Uterus (tissue), 2 donors: ENCODE data around the gene SARDH.

ENCODE experiments used
- CTCF ChIP-seq, 4 experiments: fragments of 200-600 bp in 2 of 4; fragments of 450-650 bp in 2 of 4; sonication (generic) in 2 of 4; IDR thresholded peaks; one replicate each; pipeline ENCODE4 v1.5.1; 2016 to 2019; ENCODE audit warnings: antibody characterized with exemption in 4 of 4, mild to moderate bottlenecking in 2 of 4, moderate library complexity in 1 of 4
- POLR2A ChIP-seq, 2 donors: fragments of 450-650 bp; IDR thresholded peaks; one replicate each; pipeline ENCODE4 v1.6.1; 2016; ENCODE audit warnings: antibody characterized with exemption in 2 of 2, mild to moderate bottlenecking in 1 of 2, moderate library complexity in 1 of 2

GRCh38 chr9:133665096-133665495 lies 73.1 kb downstream of the SARDH start:
- TF ChIP-seq CTCF (IDR thresholded peaks at IDR 0.05) (no peak), POLR2A (IDR thresholded peaks at IDR 0.05) (no peak)
